HCT116 (cell line): ENCODE data around the gene TAS1R1.

ENCODE experiments used
- CTCF ChIP-seq, 3 experiments: fragments of 200-600 bp in 1 of 3; sonication (generic) in 1 of 3; IDR thresholded peaks in 2 of 3; conservative IDR thresholded peaks in 1 of 3; 2 replicates each; pipeline ENCODE4 v1.5.1; 2012 to 2017; ENCODE audit warnings: low read depth in 2 of 3, low read length in 2 of 3, antibody characterized with exemption in 1 of 3, borderline replicate concordance in 1 of 3, control low read depth in 1 of 3, mild to moderate bottlenecking in 1 of 3, mixed read lengths in 1 of 3, mixed run types in 1 of 3, moderate library complexity in 1 of 3; ENCODE audit not compliant: insufficient read depth in 1 of 3
- EZH2 ChIP-seq: fragments of 200-600 bp; sonication (generic); IDR thresholded peaks from 2 replicates; pipeline ENCODE4 v1.6.1; 2017; ENCODE audit warnings: antibody characterized with exemption, mixed run types
- FOSL1 ChIP-seq: IDR thresholded peaks from 2 replicates; pipeline ENCODE4 v1.6.1; 2012; ENCODE audit warnings: low read depth
- POLR2A ChIP-seq: IDR thresholded peaks from 2 replicates; pipeline ENCODE4 v1.7.0; 2011; ENCODE audit warnings: borderline replicate concordance; ENCODE audit not compliant: insufficient read depth, insufficient read length; ENCODE audit errors: extremely low read depth
- RAD21 ChIP-seq: IDR thresholded peaks from 2 replicates; pipeline ENCODE4 v1.6.1; 2012; ENCODE audit warnings: low read depth, mild to moderate bottlenecking
- YY1 ChIP-seq: IDR thresholded peaks from 2 replicates; pipeline ENCODE4 v1.6.1; 2011; ENCODE audit warnings: low read length, low read depth, moderate library complexity, mild to moderate bottlenecking; ENCODE audit not compliant: insufficient replicate concordance; ENCODE audit errors: extremely low read depth

DNA sequence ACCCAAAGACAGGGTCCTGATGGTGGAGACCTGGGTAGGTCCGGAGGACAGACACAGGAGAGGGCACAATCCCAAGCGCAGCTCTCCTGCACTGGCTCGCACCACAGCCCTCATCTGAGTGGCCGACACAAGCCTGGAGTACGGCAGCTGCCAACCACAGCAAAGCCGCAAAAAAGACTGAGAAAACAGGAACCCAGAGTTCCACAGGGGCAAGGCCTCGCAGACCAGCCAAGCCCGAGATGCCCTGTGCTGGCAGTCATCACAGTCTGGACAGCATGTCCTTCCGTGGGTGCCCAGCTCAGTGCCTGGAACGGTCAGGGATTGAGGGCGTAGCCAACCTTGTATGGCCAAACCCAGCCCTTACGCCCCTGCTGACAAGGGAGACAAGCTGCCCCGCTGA is 36.1 kb downstream of the TAS1R1 start:
- TF ChIP-seq FOSL1: no peak
- no peak for TF ChIP-seq POLR2A
- no peak for TF ChIP-seq RAD21
- TF ChIP-seq EZH2: no peak
- TF ChIP-seq CTCF (IDR thresholded peaks at IDR 0.05 in 2 of 3, conservative IDR thresholded peaks at IDR 0.05 in 1 of 3; ENCODE audit: borderline replicate concordance in 1 of 3, insufficient read depth in 1 of 3, low read depth in 2 of 3, low read length in 2 of 3): no peak
- no peak for TF ChIP-seq YY1
